Posterior cingulate gyrus (tissue), 11 donors: Measurements from ENCODE around the gene SHANK2.
"Not testable (repeated sequence)": the region's sequence is repeated elsewhere in the genome, so short reads cannot be mapped to it uniquely, and the experiment has no call there.

Experiments
- DNase-seq, 10 donors: peaks; one replicate each; pipeline versions ENCODE4 v3.0.0 to v3.0.0-alpha.2; 2020 to 2021; ENCODE audit warnings: mixed read lengths in 3 of 10
- intact Hi-C: fragments of 100-400 bp; cut with DNase I; formaldehyde crosslinking; loops from one replicate; pipeline ENCODE4 v1.15.1; 2023

SHANK2 gene

GRCh38 chr11:71247551-71248250 is 4.7 kb downstream of the SHANK2 start:
- DNase-seq, result peak in 3 of 10 donors; percentile 25 to 81 (median 74)
- intact Hi-C loops, result no loop called here

GRCh38 chr11:71246559-71246958 is 5.8 kb downstream of the SHANK2 start:
- DNase-seq, result no peak
- intact Hi-C loops, result no loop called here

GRCh38 chr11:71245601-71246391 is 6.6 kb downstream of the SHANK2 start:
- peak in 2 of 10 donors; percentile 73 to 75 for DNase-seq
- intact Hi-C loops, result no loop called here

- DNase-seq, result peak in 2 of 10 donors; percentile 31 to 68
- intact Hi-C loops, result no loop called here
Observed at GRCh38 chr11:71244116-71244810, 8.1 kb downstream of the SHANK2 start.

- no peak for DNase-seq
- intact Hi-C loops, result no loop called here
Observed at GRCh38 chr11:71242391-71242790, 10.0 kb downstream of the SHANK2 start.

GRCh38 chr11:71241721-71242259 is 10.6 kb downstream of the SHANK2 start:
- intact Hi-C loops, result no loop called here
- peak in 1 of 10 donors; percentile 59 for DNase-seq

GRCh38 chr11:71240865-71241691 is 11.3 kb downstream of the SHANK2 start:
- DNase-seq, result no peak
- intact Hi-C loops, result no loop called here

GRCh38 chr11:71240061-71240690 is 12.2 kb downstream of the SHANK2 start:
- intact Hi-C loops, result no loop called here
- DNase-seq, result peak in 1 of 10 donors; percentile 40

GRCh38 chr11:71239581-71239980 is 12.8 kb downstream of the SHANK2 start:
- intact Hi-C loops, result no loop called here
- DNase-seq, result no peak

GRCh38 chr11:71238941-71239340 is 13.4 kb downstream of the SHANK2 start:
- no peak for DNase-seq
- intact Hi-C loops, result no loop called here

GRCh38 chr11:71238285-71238875 is 14.0 kb downstream of the SHANK2 start:
- DNase-seq, result peak in 1 of 10 donors; percentile 45
- intact Hi-C loops, result no loop called here

GRCh38 chr11:71237853-71238252 is 14.5 kb downstream of the SHANK2 start:
- peak in 2 of 10 donors; percentile 52 to 57 for DNase-seq
- intact Hi-C loops, result no loop called here

- peak in 2 of 10 donors; percentile 35 to 72 for DNase-seq
- intact Hi-C loops, result no loop called here
Observed at GRCh38 chr11:71236836-71237475, 15.4 kb downstream of the SHANK2 start.

- peak in 1 of 10 donors; percentile 58 for DNase-seq
- intact Hi-C loops, result no loop called here
Observed at GRCh38 chr11:71235719-71236118, 16.7 kb downstream of the SHANK2 start.

- intact Hi-C loops, result not testable (repeated sequence)
- peak in 3 of 10 donors; percentile 24 to 64 (median 58) for DNase-seq
Observed at GRCh38 chr11:71233896-71234852, 18.2 kb downstream of the SHANK2 start.

GRCh38 chr11:71232364-71232763 is 20.0 kb downstream of the SHANK2 start:
- DNase-seq, result no peak
- intact Hi-C loops, result no loop called here

- no peak for DNase-seq
- intact Hi-C loops, result no loop called here
Observed at GRCh38 chr11:71228961-71229360, 23.4 kb downstream of the SHANK2 start.
